ENCODE results near the gene AKT3. TPM values are rescaled to one million over a fixed set of nuclear protein-coding genes. Genes with fewer than 3 reads are reported as not detected.
"Not testable (repeated sequence)": the region's sequence is repeated elsewhere in the genome, so short reads cannot be mapped to it uniquely, and the experiment has no call there.

Gene AKT3
- total RNA-seq, 2 experiments from 2014 or later, result 63.3 to 78.2 TPM

GRCh38 chr1:243663651-243664050 is 186.4 kb downstream of the AKT3 start:
- no peak overlapping the region for H3K4me3 Mint-ChIP-seq
- H3K9me3 Mint-ChIP-seq, result peaks cover 4% of the 10 kb centered on the region
- peaks cover 3% of the 10 kb centered on the region for H3K4me1 Mint-ChIP-seq
- H3K36me3 Mint-ChIP-seq, result peaks cover 10% of the 10 kb centered on the region
- DNase-seq, result no peak
- no peak for ATAC-seq (ENCODE audit: low read depth)
- no peaks in the 10 kb centered on the region for H3K27me3 Mint-ChIP-seq
- H3K27ac Mint-ChIP-seq, result no peak overlapping the region
- POLR2A ChIA-PET, result no interaction called here

- H3K4me1 Mint-ChIP-seq; ATAC-seq (ENCODE audit: low read depth); POLR2A ChIA-PET; H3K4me3 Mint-ChIP-seq; H3K36me3 Mint-ChIP-seq; H3K9me3 Mint-ChIP-seq; H3K27me3 Mint-ChIP-seq; DNase-seq; H3K27ac Mint-ChIP-seq: not testable (repeated sequence)
These were observed 187.9 kb downstream of the AKT3 start for GRCh38 chr1:243662169-243662568.

GRCh38 chr1:243658594-243659105 is 191.4 kb downstream of the AKT3 start:
- Mint-ChIP-seq H3K9me3 (peaks cover 1% of the 10 kb centered on the region), H3K4me1 (no peaks in the 10 kb centered on the region), H3K27me3 (no peaks in the 10 kb centered on the region), H3K36me3 (peaks cover 10% of the 10 kb centered on the region), H3K27ac (no peak overlapping the region), H3K4me3 (no peak overlapping the region)
- ATAC-seq (ENCODE audit: low read depth), result no peak
- POLR2A ChIA-PET, result no interaction called here
- no peak for DNase-seq

GRCh38 chr1:243657793-243658192 is 192.2 kb downstream of the AKT3 start:
- DNase-seq, result no peak
- Mint-ChIP-seq H3K27ac (no peak overlapping the region), H3K4me3 (no peak overlapping the region), H3K4me1 (no peaks in the 10 kb centered on the region), H3K27me3 (no peaks in the 10 kb centered on the region), H3K36me3 (peaks cover 11% of the 10 kb centered on the region), H3K9me3 (peaks cover 3% of the 10 kb centered on the region)
- POLR2A ChIA-PET, result no interaction called here
- ATAC-seq (ENCODE audit: low read depth), result no peak

GRCh38 chr1:243649530-243649929 is 200.5 kb downstream of the AKT3 start:
- H3K9me3 Mint-ChIP-seq; H3K4me1 Mint-ChIP-seq; DNase-seq; ATAC-seq (ENCODE audit: low read depth); H3K4me3 Mint-ChIP-seq; H3K27me3 Mint-ChIP-seq; H3K27ac Mint-ChIP-seq; POLR2A ChIA-PET: not testable (repeated sequence)
- H3K36me3 Mint-ChIP-seq, result peaks cover 25% of the 10 kb centered on the region

GRCh38 chr1:243646841-243647240 is 203.2 kb downstream of the AKT3 start:
- POLR2A ChIA-PET, result no interaction called here
- Mint-ChIP-seq H3K9me3 (peaks cover 5% of the 10 kb centered on the region), H3K4me3 (no peak overlapping the region), H3K27ac (no peak overlapping the region), H3K36me3 (peaks cover 17% of the 10 kb centered on the region), H3K27me3 (no peaks in the 10 kb centered on the region), H3K4me1 (no peaks in the 10 kb centered on the region)
- DNase-seq (no peak), ATAC-seq (ENCODE audit: low read depth) (no peak)

- no peak for DNase-seq
- POLR2A ChIA-PET, result no interaction called here
- no peak overlapping the region for H3K4me3 Mint-ChIP-seq
- no peaks in the 10 kb centered on the region for H3K27me3 Mint-ChIP-seq
- H3K9me3 Mint-ChIP-seq, result peaks cover 3% of the 10 kb centered on the region
- no peak overlapping the region for H3K27ac Mint-ChIP-seq
- no peaks in the 10 kb centered on the region for H3K4me1 Mint-ChIP-seq
- no peak for ATAC-seq (ENCODE audit: low read depth)
- peaks cover 10% of the 10 kb centered on the region for H3K36me3 Mint-ChIP-seq
These were observed 204.8 kb downstream of the AKT3 start for GRCh38 chr1:243645281-243645680.

- DNase-seq, result no peak
- Mint-ChIP-seq H3K36me3 (peaks cover 15% of the 10 kb centered on the region), H3K9me3 (peaks cover 1% of the 10 kb centered on the region), H3K4me3 (no peak overlapping the region), H3K27me3 (no peaks in the 10 kb centered on the region), H3K27ac (no peak overlapping the region), H3K4me1 (peaks cover 3% of the 10 kb centered on the region)
- POLR2A ChIA-PET, result no interaction called here
- no peak for ATAC-seq (ENCODE audit: low read depth)
These were observed 207.1 kb downstream of the AKT3 start for GRCh38 chr1:243642936-243643335.

GRCh38 chr1:243639027-243639658 is 210.9 kb downstream of the AKT3 start:
- no peak for ATAC-seq (ENCODE audit: low read depth)
- H3K9me3 Mint-ChIP-seq, result peaks cover 1% of the 10 kb centered on the region
- peaks cover 13% of the 10 kb centered on the region for H3K36me3 Mint-ChIP-seq

GRCh38 chr1:243638186-243638585 is 211.9 kb downstream of the AKT3 start:
- no peak overlapping the region for H3K27ac Mint-ChIP-seq
- ATAC-seq (ENCODE audit: low read depth) (no peak), DNase-seq (no peak)
- POLR2A ChIA-PET, result no interaction called here
- H3K36me3 Mint-ChIP-seq, result peaks cover 14% of the 10 kb centered on the region
- no peaks in the 10 kb centered on the region for H3K27me3 Mint-ChIP-seq
- H3K9me3 Mint-ChIP-seq, result peaks cover 1% of the 10 kb centered on the region
- peak overlapping the region; percentile 45 for H3K4me3 Mint-ChIP-seq
- H3K4me1 Mint-ChIP-seq, result peaks cover 3% of the 10 kb centered on the region

More at GRCh38 chr1:243639027-243639658, 210.9 kb downstream of the AKT3 start:
- Mint-ChIP-seq H3K4me1 (peaks cover 3% of the 10 kb centered on the region), H3K27me3 (no peaks in the 10 kb centered on the region), H3K27ac (no peak overlapping the region), H3K4me3 (no peak overlapping the region)
- POLR2A ChIA-PET, result no interaction called here
- DNase-seq, result no peak

GRCh38 chr1:243628476-243628907 is 221.6 kb downstream of the AKT3 start:
- no peak overlapping the region for H3K27ac Mint-ChIP-seq
- H3K9me3 Mint-ChIP-seq, result peaks cover 10% of the 10 kb centered on the region
- DNase-seq (no peak), ATAC-seq (ENCODE audit: low read depth) (peak; percentile 47)
- no peak overlapping the region for H3K4me3 Mint-ChIP-seq
- peaks cover 28% of the 10 kb centered on the region for H3K36me3 Mint-ChIP-seq
- POLR2A ChIA-PET, result no interaction called here
- peaks cover 5% of the 10 kb centered on the region for H3K4me1 Mint-ChIP-seq
- H3K27me3 Mint-ChIP-seq, result no peaks in the 10 kb centered on the region

- ATAC-seq (ENCODE audit: low read depth), result no peak
- Mint-ChIP-seq H3K9me3 (peaks cover 19% of the 10 kb centered on the region), H3K36me3 (peaks cover 28% of the 10 kb centered on the region), H3K4me3 (no peak overlapping the region), H3K27me3 (no peaks in the 10 kb centered on the region), H3K27ac (no peak overlapping the region), H3K4me1 (peaks cover 5% of the 10 kb centered on the region)
- no peak for DNase-seq
- POLR2A ChIA-PET, result no interaction called here
These were observed 226.2 kb downstream of the AKT3 start for GRCh38 chr1:243623841-243624240.

GRCh38 chr1:243621973-243622372 is 228.1 kb downstream of the AKT3 start:
- Mint-ChIP-seq H3K36me3 (peaks cover 28% of the 10 kb centered on the region), H3K27me3 (no peaks in the 10 kb centered on the region), H3K4me1 (no peaks in the 10 kb centered on the region), H3K27ac (no peak overlapping the region), H3K9me3 (peaks cover 19% of the 10 kb centered on the region), H3K4me3 (no peak overlapping the region)
- ATAC-seq (ENCODE audit: low read depth) (no peak), DNase-seq (no peak)
- POLR2A ChIA-PET, result no interaction called here

GRCh38 chr1:243620096-243620495 is 229.9 kb downstream of the AKT3 start:
- Mint-ChIP-seq H3K27ac (no peak overlapping the region), H3K9me3 (peaks cover 19% of the 10 kb centered on the region), H3K4me3 (no peak overlapping the region), H3K4me1 (no peaks in the 10 kb centered on the region), H3K27me3 (no peaks in the 10 kb centered on the region), H3K36me3 (peaks cover 26% of the 10 kb centered on the region)
- DNase-seq (no peak), ATAC-seq (ENCODE audit: low read depth) (no peak)
- POLR2A ChIA-PET, result no interaction called here
